T-helper 22 cell (primary cell): ENCODE measurements around the gene PDZD4.

Experiments used
- DNase-seq: peaks from one replicate; pipeline ENCODE4 v3.0.0-alpha.2; 2020; ENCODE audit warnings: low read depth

PDZD4 gene

DNA sequence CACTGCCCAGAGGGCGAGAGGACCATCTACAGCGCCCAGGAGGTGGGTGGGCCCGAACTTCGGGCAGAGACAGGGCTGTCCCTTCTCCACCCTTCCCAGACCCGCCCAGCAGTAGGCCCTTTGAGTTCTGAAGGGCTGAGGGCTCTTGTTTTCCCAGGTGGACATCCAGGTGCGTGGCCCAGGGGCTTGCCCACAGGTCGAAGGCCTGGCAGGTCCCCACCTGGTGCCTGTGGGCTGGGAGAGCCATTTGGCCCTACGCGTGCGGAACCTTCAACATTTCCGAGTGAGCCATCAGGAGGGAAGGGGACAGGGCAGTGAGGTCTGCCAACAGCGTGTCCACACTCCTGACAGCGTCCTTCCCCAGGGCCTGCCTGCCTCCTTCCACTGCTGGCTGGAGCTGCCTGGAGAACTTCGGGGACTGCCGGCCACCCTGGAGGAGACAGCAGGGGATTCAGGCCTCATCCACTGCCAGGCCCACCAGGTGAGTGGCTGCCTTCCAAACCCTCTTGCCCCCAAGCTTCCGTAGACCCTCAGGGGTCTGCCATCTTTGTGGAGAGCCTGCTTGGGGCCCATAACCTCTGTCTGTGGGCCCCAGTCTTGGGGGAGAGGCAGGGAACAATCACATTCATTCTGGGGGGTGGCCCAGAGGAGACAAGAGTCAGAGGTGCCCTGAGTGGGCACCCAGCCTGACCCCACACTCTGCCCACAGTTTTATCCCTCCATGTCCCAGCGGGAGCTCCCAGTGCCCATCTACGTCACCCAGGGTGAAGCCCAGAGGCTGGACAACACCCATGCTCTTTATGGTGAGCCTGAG, 59.5 kb downstream of the PDZD4 start:
- DNase-seq: no peak

DNA sequence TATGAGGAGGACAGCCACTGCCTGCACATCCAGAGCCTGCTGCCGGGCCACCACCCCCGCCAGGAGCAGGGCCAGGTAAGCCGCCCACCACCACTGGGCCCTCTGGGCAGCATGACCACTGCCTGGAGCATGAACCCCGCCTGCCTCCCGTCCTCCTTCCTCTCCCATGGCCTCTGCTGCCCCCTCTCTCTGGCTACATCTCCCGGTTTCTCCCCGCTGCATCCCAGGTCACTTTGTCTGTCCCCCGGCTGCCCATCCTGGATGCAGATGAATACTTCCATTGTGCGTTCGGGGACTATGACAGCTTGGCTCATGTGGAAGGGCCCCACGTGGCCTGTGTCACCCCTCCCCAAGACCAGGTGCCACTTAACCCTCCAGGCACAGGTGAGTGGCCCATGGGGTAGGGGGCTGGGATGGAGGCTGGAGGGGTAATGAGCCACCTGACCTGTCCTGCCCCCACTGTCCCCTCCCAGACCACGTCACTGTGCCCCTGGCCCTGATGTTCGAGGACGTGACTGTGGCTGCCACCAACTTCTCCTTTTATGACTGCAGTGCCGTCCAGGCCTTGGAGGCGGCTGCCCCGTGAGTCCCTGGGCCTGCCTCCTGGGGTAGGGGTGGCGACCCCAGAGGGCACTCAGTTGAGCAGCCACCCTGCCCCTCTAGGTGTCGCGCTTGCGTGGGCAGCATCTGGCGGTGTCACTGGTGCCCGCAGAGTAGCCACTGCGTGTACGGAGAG, 60.3 kb downstream of the PDZD4 start:
- DNase-seq: no peak

DNA sequence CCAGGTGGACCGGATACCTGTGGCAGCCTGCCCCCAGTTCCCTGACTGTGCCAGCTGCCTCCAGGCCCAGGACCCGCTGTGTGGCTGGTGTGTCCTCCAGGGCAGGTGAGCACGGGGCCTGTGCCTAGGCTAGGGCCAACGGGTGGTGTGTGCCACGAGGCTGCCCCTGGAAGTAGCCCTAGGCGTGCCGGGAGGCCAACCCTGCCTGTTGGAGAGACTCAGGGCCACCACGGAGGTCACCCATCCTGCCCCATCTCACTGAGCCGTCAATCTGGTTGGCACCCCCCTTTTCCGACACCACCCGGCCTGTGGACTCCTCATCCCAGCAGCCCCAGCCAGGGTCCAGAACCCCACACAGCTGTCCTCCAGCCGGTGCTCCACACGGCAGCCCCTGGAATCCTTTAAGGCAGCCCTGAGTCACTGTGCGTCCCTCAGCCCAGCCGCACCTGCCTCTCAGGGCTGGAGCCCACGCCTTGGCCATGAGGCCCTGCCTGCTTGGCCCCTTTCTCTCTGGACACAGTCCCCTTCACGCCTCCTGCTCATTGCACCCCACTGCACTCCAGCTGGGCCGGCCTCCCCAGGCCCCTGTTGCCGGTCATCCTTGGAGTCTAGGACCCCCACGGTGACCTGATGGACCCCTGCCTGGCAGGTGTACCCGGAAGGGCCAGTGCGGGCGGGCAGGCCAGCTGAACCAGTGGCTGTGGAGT, 61.0 kb downstream of the PDZD4 start:
- no peak for DNase-seq

DNA sequence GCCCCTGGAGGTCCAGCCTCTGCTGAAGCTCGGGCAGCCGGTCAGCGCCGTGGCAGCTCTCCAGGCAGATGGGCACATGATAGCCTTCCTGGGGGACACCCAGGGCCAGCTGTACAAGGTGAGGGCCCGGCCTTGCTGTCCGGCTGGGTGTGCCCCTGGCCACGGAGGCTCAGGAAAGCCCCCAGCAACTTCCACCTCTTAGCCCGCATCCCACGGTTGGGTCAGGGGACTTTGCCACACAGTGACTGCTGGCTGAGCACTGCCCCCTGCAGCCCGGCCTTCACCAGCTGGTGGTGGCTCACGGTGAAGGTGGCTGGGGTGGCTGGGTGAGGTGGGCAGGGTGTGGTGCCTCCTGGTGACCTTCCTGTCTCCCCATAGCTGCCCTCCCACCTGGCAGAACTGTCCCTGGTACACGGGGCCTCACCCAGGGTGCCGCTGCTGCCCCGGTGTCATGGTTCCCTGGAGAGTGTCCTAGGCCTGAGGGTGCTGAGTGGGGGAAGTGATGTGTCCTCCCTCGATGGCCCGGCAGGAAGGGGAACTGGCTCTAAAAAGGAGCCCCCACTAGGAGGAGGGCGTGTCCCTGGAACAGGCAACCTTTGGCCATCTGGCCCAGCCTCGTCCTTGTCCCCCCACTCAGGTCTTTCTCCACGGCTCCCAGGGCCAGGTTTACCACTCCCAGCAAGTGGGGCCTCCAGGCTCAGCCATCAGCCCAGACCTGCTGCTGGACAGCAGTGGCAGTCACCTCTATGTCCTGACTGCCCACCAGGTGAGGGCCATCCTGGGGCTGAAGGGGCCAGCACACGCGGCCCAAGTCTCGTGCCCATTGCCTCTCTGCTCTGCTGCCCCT, 61.8 kb downstream of the PDZD4 start:
- DNase-seq: no peak

DNA sequence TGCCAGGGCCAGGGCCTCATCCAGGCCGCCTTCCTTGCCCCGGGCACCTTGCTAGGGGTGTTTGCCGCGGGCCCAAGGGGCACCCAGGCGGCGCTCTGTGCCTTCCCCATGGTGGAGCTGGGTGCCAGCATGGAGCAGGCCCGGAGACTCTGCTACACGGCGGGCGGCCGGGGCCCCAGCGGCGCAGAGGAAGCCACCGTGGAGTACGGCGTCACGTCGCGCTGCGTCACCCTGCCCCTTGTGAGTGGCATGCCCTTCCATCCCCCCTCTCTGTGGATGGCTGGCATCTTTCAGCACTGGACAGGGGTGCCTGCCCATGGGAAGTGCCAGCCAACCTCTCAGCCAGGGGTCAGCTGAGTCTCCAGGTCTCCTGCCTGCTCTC, 62.7 kb downstream of the PDZD4 start:
- DNase-seq: no peak

DNA sequence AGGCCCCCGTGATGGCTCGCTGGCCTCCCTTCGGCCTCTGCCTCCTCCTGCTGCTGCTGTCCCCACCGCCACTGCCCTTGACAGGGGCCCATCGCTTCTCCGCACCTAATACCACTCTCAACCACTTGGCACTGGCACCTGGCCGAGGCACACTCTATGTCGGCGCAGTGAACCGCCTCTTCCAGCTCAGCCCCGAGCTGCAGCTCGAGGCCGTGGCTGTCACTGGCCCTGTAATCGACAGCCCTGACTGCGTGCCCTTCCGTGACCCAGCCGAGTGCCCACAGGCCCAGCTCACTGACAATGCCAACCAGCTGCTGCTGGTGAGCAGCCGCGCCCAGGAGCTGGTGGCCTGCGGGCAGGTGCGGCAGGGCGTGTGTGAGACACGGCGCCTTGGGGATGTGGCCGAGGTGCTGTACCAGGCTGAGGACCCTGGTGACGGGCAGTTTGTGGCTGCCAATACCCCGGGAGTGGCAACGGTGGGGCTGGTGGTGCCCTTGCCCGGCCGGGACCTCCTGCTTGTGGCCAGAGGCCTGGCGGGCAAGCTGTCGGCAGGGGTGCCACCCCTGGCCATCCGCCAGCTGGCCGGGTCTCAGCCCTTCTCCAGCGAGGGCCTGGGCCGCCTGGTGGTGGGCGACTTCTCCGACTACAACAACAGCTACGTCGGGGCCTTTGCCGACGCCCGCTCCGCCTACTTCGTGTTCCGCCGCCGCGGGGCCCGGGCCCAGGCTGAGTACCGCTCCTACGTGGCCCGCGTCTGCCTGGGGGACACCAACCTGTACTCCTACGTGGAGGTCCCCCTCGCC, 63.3 kb downstream of the PDZD4 start:
- DNase-seq: no peak

DNA sequence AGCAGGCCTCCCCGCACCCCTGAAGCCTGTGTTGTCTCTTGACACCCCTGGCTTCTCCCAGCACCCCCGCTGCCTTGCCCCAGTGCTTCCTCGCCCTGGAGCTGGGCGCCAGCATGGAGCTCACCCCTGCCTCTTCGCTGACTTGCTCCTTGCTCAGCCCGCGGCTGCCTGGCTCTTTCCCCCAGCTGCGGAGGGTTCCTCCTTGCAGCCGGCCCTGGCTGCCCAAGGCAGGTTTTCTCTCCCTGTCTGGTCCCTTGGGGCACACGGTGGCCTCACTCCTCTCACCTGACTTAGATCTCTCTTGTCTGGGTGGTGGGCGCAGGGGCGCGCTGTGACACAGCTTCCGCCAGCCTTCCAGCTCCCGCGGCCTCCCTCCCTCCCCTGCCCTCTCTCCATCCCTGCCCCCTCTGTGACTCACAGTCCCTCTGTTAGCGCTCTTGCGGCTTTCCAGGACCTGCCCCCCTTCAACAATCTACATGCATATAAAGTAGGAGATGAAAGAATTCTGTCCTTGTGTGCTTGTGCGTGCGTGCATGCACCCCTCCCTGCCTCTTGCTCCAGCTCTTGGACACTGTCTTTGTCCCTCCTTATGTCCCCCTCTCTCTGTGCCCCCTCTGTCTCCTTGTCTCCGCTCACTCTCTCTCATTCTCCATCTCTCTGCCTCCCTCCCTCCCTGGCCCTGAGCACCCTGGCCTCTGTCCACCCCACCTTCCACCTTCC, 64.1 kb downstream of the PDZD4 start:
- DNase-seq: no peak

DNA sequence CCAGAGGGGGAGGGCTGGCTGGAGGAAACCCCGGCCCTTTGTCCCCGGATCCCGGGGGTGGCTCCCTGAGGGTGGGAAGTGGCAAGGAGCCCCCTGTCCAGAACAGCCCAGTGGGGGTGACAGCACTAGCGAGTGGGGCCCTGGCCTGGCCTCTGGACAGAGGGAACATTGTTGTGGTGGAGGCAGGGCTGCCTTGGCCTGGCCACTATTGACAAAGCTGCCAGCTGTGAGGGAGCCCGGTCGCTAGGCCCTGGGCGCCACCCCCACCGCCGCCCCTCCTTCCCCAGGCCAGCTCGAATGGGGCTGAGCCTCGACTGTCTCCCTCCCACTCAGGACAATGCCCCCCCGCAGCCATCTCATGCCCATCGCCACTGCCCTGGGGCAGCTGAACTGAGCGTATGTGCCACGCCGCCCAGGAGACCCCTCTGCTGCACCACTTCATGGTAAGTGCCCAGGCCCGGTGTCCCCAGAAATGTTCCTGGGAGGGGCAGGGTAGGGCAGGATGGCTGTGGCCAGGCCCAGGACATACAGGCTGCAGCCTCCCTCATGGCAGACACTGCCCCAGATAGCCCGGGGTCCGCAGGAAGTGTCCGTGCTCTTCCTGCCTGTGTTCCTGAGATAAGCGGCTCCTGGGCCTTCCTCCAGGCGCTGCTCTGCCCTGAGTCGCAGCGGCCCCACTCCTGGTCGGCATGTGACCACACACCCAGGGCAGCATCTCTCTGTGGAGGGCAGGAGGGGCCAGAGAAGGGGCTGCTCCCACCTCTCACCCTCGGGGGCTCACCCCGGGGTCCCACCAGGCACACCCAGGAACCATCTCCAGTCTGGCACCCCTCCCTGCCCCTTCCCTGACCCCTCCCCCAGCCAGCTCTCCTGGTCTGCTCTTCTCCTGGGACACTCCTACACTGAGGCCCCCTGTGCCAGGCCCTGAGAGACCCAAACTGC, 64.9 kb downstream of the PDZD4 start:
- DNase-seq: no peak

DNA sequence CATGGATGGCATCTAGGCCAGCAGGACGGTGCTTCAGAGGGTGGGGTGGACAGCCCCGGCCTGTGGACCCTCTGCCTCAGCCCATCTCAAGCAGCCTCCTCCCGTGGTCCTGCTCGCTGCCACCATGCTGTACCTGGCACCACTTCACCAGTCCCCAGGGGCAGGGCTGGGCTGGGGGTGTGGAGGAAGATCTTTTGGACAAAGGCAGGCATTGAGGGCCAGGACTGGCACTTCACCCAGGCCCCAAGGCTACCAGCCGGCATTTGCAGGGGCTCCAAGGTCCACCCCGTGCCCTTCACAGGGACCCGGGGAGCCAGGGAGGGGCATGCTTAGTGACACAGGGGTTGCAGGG, 65.6 kb downstream of the PDZD4 start:
- DNase-seq: no peak

DNA sequence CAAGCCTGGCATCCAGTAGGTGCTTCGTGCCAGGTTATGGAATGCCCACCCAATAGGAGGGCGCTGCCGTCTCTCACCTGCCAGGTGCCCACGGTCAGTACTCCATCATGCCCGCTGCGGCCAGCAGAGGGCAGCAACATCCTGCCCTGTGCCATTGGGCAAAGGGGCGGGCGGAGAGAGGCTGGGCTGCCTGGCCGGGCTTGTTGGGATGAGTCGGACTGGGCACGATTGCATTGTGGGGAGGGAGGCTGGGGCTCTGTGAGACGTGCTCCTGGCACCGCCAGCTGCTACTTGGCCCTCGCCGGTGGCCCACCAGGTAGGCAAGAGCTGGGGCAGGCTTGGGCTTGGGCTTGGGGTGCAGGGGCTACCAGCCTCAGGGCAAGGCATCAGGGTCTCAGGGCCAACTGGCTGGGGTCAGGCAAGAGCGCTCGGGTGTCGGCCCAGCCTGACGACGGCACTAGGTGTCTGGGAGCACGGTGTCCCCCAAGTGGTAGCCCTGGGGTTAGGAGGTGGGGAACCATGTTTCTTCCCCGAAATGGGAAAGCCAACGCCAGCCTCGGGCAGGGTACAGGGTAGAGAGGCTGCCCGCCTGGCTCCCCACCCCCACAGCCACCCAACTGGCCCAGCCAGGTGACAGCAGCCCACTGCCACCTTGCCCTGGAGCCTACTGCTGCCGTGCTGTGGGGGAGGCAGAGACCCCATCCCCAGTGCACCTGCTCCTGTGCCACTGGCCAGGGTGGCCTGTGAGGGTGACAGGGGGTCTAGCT, 66.2 kb downstream of the PDZD4 start, which contains the start of gene PLXNB3:
Gene PLXNB3 (plus strand): TSS at position 261 of the 767 bp plus-strand sequence. CDS start 1,287 bp downstream, outside the sequence.
- peak; percentile 43 for DNase-seq

DNA sequence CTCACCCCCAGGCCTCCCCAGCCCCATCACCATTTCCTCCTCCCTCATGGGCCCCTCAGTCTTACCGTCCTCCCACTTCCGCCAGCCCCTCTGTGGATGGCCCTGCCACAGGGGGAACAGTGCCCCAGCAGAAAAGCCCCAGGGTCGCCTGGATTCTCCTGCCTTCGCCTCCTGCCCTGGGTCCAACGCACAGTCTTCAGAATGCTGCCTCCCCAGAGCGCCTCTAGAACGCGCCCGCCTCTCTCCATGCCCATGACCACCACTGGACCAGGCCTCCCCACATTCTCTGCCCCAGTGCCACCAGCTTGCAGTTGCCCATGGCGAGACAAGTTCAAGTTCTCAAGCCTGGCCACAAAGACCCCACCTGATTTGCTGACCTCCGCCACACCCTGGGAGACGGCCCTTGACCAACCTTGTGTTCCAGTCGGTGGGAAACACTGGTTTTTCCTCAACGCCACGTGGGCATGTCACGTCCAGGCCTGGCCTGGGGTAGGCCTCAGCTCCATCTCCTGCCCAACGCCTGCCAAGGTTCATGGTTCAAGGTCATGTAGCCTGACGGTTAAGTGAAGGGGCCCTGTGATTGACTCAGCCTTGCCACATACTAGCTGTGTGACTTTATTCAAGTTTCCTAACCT, 66.9 kb downstream of the PDZD4 start:
- no peak for DNase-seq

DNA sequence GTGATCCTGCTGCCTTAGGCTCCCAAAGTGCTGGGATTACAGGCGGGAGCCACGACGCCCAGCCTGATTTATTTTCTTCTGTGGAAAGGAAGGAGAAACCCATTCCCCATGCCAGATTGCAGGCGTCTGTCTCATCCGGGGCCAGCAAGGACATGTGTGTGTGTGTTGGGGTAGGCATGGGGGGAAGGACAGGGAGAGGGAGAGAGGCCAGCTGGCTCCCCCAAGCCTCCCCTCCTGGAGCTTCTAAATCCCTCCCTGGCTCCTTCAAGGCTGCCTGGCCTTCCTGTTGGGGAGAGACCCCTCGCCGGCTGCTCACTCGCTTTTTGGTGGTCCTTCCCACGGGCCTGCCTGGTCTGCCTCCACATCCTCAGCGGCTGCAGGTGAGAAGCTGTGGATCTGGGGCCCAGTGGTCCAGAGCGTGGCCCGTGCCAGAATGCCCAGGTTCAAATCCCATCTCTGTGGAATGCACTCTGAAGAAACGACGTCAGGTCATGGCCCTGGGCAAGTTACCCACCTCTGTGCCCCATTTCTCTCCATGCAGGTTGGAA, 67.6 kb downstream of the PDZD4 start:
- no peak for DNase-seq

DNA sequence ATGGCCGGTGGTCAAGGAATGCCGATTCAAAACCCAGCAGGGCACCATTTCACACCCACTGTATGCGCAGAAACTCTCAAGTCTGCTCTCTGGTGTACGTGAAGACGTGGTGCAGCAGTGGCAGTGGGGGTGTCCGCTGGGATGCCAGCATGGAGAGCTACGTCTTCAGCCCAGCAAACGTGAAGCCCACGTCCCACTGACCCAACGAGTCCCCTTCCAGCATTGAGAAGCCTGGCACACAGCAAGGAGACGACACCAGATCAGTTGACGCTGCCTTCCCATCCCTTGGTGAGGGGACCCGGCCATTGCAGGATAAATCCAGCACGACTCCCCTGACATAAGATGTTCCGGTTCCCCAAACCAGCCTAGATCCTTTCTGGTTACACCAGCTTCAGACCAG, 68.5 kb downstream of the PDZD4 start:
- DNase-seq: no peak

DNA sequence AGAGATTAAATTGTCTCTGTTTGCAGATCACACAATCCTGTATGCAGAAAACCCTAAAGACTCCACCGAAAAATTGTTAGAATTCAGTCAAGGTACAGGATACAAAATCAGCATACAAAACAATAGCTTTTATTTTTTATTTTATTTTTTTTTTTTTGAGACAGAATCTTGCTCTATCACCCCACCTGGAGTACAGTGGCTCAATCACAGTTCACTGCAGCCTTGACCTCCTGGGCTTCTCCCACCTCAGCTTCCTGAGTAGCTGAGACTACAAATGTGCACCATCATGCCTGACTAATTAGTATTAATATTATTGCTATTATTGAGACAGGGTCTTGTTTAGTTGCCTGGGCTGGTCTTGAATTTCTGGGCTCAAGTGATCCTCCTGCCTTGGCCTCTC, 75.2 kb downstream of the PDZD4 start:
- no peak for DNase-seq
